ENCODE data around the gene PIEZO1.

GRCh38 chr16:88695753-88696152 is 89.3 kb downstream of the PIEZO1 start:
- no peak for TF ChIP-seq POLR2AphosphoS5 (IDR thresholded peaks at IDR 0.05; ENCODE audit: low read depth)
- TF ChIP-seq, protein P1, sequence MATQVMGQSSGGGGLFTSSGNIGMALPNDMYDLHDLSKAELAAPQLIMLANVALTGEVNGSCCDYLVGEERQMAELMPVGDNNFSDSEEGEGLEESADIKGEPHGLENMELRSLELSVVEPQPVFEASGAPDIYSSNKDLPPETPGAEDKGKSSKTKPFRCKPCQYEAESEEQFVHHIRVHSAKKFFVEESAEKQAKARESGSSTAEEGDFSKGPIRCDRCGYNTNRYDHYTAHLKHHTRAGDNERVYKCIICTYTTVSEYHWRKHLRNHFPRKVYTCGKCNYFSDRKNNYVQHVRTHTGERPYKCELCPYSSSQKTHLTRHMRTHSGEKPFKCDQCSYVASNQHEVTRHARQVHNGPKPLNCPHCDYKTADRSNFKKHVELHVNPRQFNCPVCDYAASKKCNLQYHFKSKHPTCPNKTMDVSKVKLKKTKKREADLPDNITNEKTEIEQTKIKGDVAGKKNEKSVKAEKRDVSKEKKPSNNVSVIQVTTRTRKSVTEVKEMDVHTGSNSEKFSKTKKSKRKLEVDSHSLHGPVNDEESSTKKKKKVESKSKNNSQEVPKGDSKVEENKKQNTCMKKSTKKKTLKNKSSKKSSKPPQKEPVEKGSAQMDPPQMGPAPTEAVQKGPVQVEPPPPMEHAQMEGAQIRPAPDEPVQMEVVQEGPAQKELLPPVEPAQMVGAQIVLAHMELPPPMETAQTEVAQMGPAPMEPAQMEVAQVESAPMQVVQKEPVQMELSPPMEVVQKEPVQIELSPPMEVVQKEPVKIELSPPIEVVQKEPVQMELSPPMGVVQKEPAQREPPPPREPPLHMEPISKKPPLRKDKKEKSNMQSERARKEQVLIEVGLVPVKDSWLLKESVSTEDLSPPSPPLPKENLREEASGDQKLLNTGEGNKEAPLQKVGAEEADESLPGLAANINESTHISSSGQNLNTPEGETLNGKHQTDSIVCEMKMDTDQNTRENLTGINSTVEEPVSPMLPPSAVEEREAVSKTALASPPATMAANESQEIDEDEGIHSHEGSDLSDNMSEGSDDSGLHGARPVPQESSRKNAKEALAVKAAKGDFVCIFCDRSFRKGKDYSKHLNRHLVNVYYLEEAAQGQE (IDR thresholded peaks at IDR 0.05; ENCODE audit: unreplicated experiment), result no peak
- no peak for TF ChIP-seq ZNF331 (CRISPR knock-in tag; IDR thresholded peaks at IDR 0.05; ENCODE audit: low read depth)
- no peak for TF ChIP-seq CTCF (conservative IDR thresholded peaks at IDR 0.05; ENCODE audit: low read depth in 2 of 2)
- no peak for TF ChIP-seq EZH2 (IDR thresholded peaks at IDR 0.05; ENCODE audit: low read depth, unreplicated experiment)
- no peak for TF ChIP-seq STAT1 (IDR thresholded peaks at IDR 0.05; ENCODE audit: unreplicated experiment)
- no peak for TF ChIP-seq EZH2phosphoT487 (IDR thresholded peaks at IDR 0.05; ENCODE audit: unreplicated experiment)
- TF ChIP-seq JUNB (IDR thresholded peaks at IDR 0.05; ENCODE audit: unreplicated experiment), result no peak
- TF ChIP-seq NANOG (IDR thresholded peaks at IDR 0.05; ENCODE audit: borderline replicate concordance), result no peak
- TF ChIP-seq, protein P2, sequence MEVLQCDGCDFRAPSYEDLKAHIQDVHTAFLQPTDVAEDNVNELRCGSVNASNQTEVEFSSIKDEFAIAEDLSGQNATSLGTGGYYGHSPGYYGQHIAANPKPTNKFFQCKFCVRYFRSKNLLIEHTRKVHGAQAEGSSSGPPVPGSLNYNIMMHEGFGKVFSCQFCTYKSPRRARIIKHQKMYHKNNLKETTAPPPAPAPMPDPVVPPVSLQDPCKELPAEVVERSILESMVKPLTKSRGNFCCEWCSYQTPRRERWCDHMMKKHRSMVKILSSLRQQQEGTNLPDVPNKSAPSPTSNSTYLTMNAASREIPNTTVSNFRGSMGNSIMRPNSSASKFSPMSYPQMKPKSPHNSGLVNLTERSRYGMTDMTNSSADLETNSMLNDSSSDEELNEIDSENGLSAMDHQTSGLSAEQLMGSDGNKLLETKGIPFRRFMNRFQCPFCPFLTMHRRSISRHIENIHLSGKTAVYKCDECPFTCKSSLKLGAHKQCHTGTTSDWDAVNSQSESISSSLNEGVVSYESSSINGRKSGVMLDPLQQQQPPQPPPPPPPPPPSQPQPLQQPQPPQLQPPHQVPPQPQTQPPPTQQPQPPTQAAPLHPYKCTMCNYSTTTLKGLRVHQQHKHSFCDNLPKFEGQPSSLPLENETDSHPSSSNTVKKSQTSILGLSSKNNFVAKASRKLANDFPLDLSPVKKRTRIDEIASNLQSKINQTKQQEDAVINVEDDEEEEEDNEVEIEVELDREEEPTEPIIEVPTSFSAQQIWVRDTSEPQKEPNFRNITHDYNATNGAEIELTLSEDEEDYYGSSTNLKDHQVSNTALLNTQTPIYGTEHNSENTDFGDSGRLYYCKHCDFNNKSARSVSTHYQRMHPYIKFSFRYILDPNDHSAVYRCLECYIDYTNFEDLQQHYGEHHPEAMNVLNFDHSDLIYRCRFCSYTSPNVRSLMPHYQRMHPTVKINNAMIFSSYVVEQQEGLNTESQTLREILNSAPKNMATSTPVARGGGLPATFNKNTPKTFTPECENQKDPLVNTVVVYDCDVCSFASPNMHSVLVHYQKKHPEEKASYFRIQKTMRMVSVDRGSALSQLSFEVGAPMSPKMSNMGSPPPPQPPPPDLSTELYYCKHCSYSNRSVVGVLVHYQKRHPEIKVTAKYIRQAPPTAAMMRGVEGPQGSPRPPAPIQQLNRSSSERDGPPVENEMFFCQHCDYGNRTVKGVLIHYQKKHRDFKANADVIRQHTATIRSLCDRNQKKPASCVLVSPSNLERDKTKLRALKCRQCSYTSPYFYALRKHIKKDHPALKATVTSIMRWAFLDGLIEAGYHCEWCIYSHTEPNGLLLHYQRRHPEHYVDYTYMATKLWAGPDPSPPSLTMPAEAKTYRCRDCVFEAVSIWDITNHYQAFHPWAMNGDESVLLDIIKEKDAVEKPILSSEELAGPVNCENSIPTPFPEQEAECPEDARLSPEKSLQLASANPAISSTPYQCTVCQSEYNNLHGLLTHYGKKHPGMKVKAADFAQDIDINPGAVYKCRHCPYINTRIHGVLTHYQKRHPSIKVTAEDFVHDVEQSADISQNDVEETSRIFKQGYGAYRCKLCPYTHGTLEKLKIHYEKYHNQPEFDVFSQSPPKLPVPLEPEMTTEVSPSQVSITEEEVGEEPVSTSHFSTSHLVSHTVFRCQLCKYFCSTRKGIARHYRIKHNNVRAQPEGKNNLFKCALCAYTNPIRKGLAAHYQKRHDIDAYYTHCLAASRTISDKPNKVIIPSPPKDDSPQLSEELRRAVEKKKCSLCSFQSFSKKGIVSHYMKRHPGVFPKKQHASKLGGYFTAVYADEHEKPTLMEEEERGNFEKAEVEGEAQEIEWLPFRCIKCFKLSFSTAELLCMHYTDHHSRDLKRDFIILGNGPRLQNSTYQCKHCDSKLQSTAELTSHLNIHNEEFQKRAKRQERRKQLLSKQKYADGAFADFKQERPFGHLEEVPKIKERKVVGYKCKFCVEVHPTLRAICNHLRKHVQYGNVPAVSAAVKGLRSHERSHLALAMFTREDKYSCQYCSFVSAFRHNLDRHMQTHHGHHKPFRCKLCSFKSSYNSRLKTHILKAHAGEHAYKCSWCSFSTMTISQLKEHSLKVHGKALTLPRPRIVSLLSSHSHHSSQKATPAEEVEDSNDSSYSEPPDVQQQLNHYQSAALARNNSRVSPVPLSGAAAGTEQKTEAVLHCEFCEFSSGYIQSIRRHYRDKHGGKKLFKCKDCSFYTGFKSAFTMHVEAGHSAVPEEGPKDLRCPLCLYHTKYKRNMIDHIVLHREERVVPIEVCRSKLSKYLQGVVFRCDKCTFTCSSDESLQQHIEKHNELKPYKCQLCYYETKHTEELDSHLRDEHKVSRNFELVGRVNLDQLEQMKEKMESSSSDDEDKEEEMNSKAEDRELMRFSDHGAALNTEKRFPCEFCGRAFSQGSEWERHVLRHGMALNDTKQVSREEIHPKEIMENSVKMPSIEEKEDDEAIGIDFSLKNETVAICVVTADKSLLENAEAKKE (CRISPR knock-in tag; IDR thresholded peaks at IDR 0.05), result no peak
- no peak for TF ChIP-seq CREB1 (CRISPR knock-in tag; IDR thresholded peaks at IDR 0.05; ENCODE audit: low read depth)
- TF ChIP-seq ETS1 (IDR thresholded peaks at IDR 0.05), result no peak
- no peak for TF ChIP-seq ZNF114 (CRISPR knock-in tag; IDR thresholded peaks at IDR 0.05)

Measured in GM23338 (cell line).